ENCODE results near the gene SARDH. TPM values are rescaled to one million over a fixed set of nuclear protein-coding genes. Genes with fewer than 3 reads are reported as not detected.

The SARDH gene
- total and polyA plus RNA-seq, 9 of the 15 experiments (the other 6 are each of a cell fraction or from before 2014, with no cell fraction given), result 0.14 TPM; not detected in 8

- H3K4me3 ChIP-seq, result no peak overlapping the region
- WGBS (ENCODE audit: insufficient coverage, low coverage, missing lambda C conversion rate), result 1% methylated on average over 15 of the region's 16 CpGs
- BruUV-seq (replicated peaks), result no TSS peak
- H3K9ac ChIP-seq (ENCODE audit: insufficient read depth in 1 of 2, low read depth in 2 of 2, low read length in 2 of 2), result no peak overlapping the region
- FAIRE-seq (no peak), ATAC-seq (no peak), DNase-seq (ENCODE audit: extremely low read depth in 1 of 4, low spot score in 3 of 4) (no peak)
- H3K4me1 ChIP-seq (replicated peaks in 1 of 2; ENCODE audit: control insufficient read depth in 2 of 2, insufficient read depth in 2 of 2, low read length in 2 of 2), result no peaks in the 10 kb centered on the region
- CTCF ChIA-PET (ENCODE audit: low intra/inter-chr PET ratio), result no interaction called here
- H3K9me3 ChIP-seq (replicated peaks; ENCODE audit: control insufficient read depth, insufficient read depth, low read depth, low read length), result peaks cover 7% of the 10 kb centered on the region
- H3K9me1 ChIP-seq (ENCODE audit: control insufficient read depth, insufficient read depth, low read length), result no peaks in the 10 kb centered on the region
- no peak overlapping the region for H3K27ac ChIP-seq (ENCODE audit: extremely low read depth, low read depth, low read length)
- H3K4me2 ChIP-seq (ENCODE audit: insufficient read depth, low read length), result no peak overlapping the region
- H4K20me1 ChIP-seq (replicated peaks; ENCODE audit: control insufficient read depth, insufficient read depth, low read length), result no peaks in the 10 kb centered on the region
- no peak for TF ChIP-seq ZNF277 (CRISPR knock-in tag; IDR thresholded peaks at IDR 0.05; ENCODE audit: borderline replicate concordance)
- no peak for TF ChIP-seq TCFL5 (CRISPR knock-in tag; conservative IDR thresholded peaks at IDR 0.05)
- TF ChIP-seq HOXB6 (CRISPR knock-in tag; IDR thresholded peaks at IDR 0.05; ENCODE audit: borderline replicate concordance), result no peak
- TF ChIP-seq TAF9B (IDR thresholded peaks at IDR 0.05; ENCODE audit: partially characterized antibody), result no peak
- TF ChIP-seq ZKSCAN1 (IDR thresholded peaks at IDR 0.05; ENCODE audit: low read depth, low read length), result no peak
- POLR2A ChIA-PET, result no interaction called here
- H3K36me3 ChIP-seq (ENCODE audit: control insufficient read depth, insufficient read depth, low read length), result no peaks in the 10 kb centered on the region
- H2AFZ ChIP-seq (ENCODE audit: low read depth, low read length), result no peak overlapping the region
- in situ Hi-C loops (cut with MboI) (no loop called here), intact Hi-C loops (cut with micrococcal nuclease) (no loop called here)
- no peaks in the 10 kb centered on the region for H3K79me2 ChIP-seq (ENCODE audit: control insufficient read depth, insufficient read depth, low read length)
- peaks cover 3 to 38% of the 10 kb centered on the region in 2 experiments; a peak in 4 of 5 replicates for H3K27me3 ChIP-seq (ENCODE audit: control insufficient read depth in 2 of 2, insufficient read depth in 2 of 2, low read length in 2 of 2)
Observed at GRCh38 chr9:133774799-133775198, 36.6 kb upstream of the SARDH start.
